K562 (cell line): ENCODE data around the gene MAP4. TPM values are rescaled to one million over a fixed set of nuclear protein-coding genes. Genes with fewer than 3 reads are reported as not detected.
A peak's percentile ranks its signal among the peaks of the same experiment; 100 is the strongest.

Source experiments
- ATAC-seq: fragments of 200-7000 bp; cut with Tn5 transposase; 3 replicates; pipeline ENCODE4 v1.9.1; 2020; ENCODE audit warnings: moderate library complexity
- BruUV-seq: library from RNA; stranded (reverse); fragments of 400-500 nt; replicated peaks from 2 replicates; lab custom pipeline; 2021; lab: Mats Ljungman, UMichigan
- CTCF ChIA-PET: fragments of 300-600 bp; formaldehyde crosslinking; extraction: SDS; loops from one replicate; lab custom pipeline; 2021; ENCODE audit warnings: low intra/inter-chr PET ratio; lab: Yijun Ruan, JAX
- POLR2A ChIA-PET: fragments of 300-600, 350-650 bp; sonication (Branson Sonifier 250); formaldehyde crosslinking; extraction: SDS; loops from one replicate; lab custom pipeline; 2021; ENCODE audit warnings: antibody characterized with exemption, inconsistent platforms; lab: Yijun Ruan, JAX
- DNase-seq, 4 experiments: peaks; one replicate each; pipeline versions ENCODE4 v3.0.0 to v3.0.0-alpha.2; 2011 to 2018; ENCODE audit warnings: low spot score in 3 of 4, mixed read lengths in 3 of 4; ENCODE audit errors: extremely low read depth in 1 of 4
- FAIRE-seq: peaks from 2 replicates; lab custom pipeline; 2011; peaks lifted over from hg19 to GRCh38; lab: Jason Lieb, UNC
- H2AFZ ChIP-seq: 2 replicates; pipeline ENCODE4 v1.6.0; 2011; ENCODE audit warnings: low read depth, low read length, control low read depth, inconsistent platforms
- H3K27ac ChIP-seq: fragments of 200-600 bp; 3 replicates; pipeline ENCODE4 v1.8.0; 2011; ENCODE audit warnings: low read depth, mild to moderate bottlenecking, control low read depth, inconsistent platforms, low read length, moderate library complexity, mixed read lengths; ENCODE audit errors: extremely low read depth
- H3K27me3 ChIP-seq, 2 experiments: fragments of 300-600 bp in 1 of 2; 2 replicates in 1 of 2; 3 replicates in 1 of 2; pipeline versions ENCODE4 v1.6.0 to v1.8.0; 2011; ENCODE audit warnings: inconsistent platforms in 2 of 2, low read length in 2 of 2, mild to moderate bottlenecking in 1 of 2, mixed read lengths in 1 of 2, moderate library complexity in 1 of 2; ENCODE audit not compliant: control insufficient read depth in 2 of 2, insufficient read depth in 2 of 2
- H3K36me3 ChIP-seq: fragments of 300-600 bp; 3 replicates; pipeline ENCODE4 v1.8.0; 2011; ENCODE audit warnings: mild to moderate bottlenecking, low read length, inconsistent platforms; ENCODE audit not compliant: control insufficient read depth, insufficient read depth
- H3K4me1 ChIP-seq, 2 experiments: fragments of 200-600 bp in 1 of 2; replicated peaks in 1 of 2; 2 replicates in 1 of 2; 3 replicates in 1 of 2; pipeline versions ENCODE4 v1.5.1 to v1.8.0; 2011; ENCODE audit warnings: inconsistent platforms in 2 of 2, low read length in 2 of 2, mild to moderate bottlenecking in 1 of 2, mixed read lengths in 1 of 2, moderate library complexity in 1 of 2; ENCODE audit not compliant: control insufficient read depth in 2 of 2, insufficient read depth in 2 of 2
- H3K4me2 ChIP-seq: 2 replicates; pipeline ENCODE4 v1.6.1; 2011; ENCODE audit warnings: low read length, control low read depth, inconsistent platforms, mixed read lengths; ENCODE audit not compliant: insufficient read depth
- H3K4me3 ChIP-seq: fragments of 200-600 bp; sonication (generic), shearing (Covaris generic); 2 replicates; pipeline ENCODE4 v1.5.1; 2016; ENCODE audit warnings: control low read depth, inconsistent platforms
- H3K79me2 ChIP-seq: fragments of 200-600 bp; 3 replicates; pipeline ENCODE4 v1.8.0; 2011; ENCODE audit warnings: low read length, inconsistent platforms; ENCODE audit not compliant: control insufficient read depth, insufficient read depth
- H3K9ac ChIP-seq, 2 experiments: 2 replicates each; pipeline versions ENCODE4 v1.6.0 to v1.6.1; 2011; ENCODE audit warnings: low read depth in 2 of 2, low read length in 2 of 2, control low read depth in 1 of 2, inconsistent platforms in 1 of 2, mild to moderate bottlenecking in 1 of 2, mixed read lengths in 1 of 2; ENCODE audit not compliant: insufficient read depth in 1 of 2
- H3K9me1 ChIP-seq: one replicate; pipeline ENCODE4 v1.6.0; 2011; ENCODE audit warnings: inconsistent platforms, mild to moderate bottlenecking, low read length, moderate library complexity; ENCODE audit not compliant: control insufficient read depth, insufficient read depth
- H3K9me3 ChIP-seq: replicated peaks from 2 replicates; pipeline ENCODE4 v1.5.1; 2011; ENCODE audit warnings: low read depth, low read length, inconsistent platforms; ENCODE audit not compliant: control insufficient read depth, insufficient read depth
- H4K20me1 ChIP-seq: replicated peaks from 2 replicates; pipeline ENCODE4 v1.6.1; 2011; ENCODE audit warnings: low read length, inconsistent platforms, mixed read lengths; ENCODE audit not compliant: control insufficient read depth, insufficient read depth
- CEBPB ChIP-seq: fragments of 450-650 bp; IDR thresholded peaks from 2 replicates; pipeline ENCODE4 v1.6.1; 2016; ENCODE audit warnings: missing genetic modification characterization, missing compliant biosample characterization
- CEBPG ChIP-seq, 3 experiments: fragments of 200-800 bp in 1 of 3; sonication (Bioruptor generic) in 1 of 3; sonication (generic) in 1 of 3; formaldehyde crosslinking in 1 of 3; IDR thresholded peaks in 2 of 3; conservative IDR thresholded peaks in 1 of 3; 2 replicates each; pipeline versions ENCODE4 v1.6.1 to v1.8.0; 2016 to 2022; ENCODE audit warnings: missing compliant biosample characterization in 2 of 3, missing genetic modification characterization in 2 of 3, mild to moderate bottlenecking in 1 of 3, missing genetic modification reagents in 1 of 3
- NFXL1 ChIP-seq: fragments of 450-650 bp; formaldehyde crosslinking; IDR thresholded peaks from 2 replicates; pipeline ENCODE4 v1.4.0; 2021; ENCODE audit warnings: mild to moderate bottlenecking
- RBM22 ChIP-seq: fragments of 200-400 bp; formaldehyde crosslinking; IDR thresholded peaks from 2 replicates; pipeline ENCODE4 v1.6.1; 2018; ENCODE audit warnings: low read length, low read depth; ENCODE audit not compliant: poor library complexity, severe bottlenecking
- ZNF445 ChIP-seq: fragments of 250-450 bp; sonication (Bioruptor Pico); IDR thresholded peaks from 2 replicates; pipeline ENCODE4 v1.4.0; 2020; ENCODE audit warnings: low read depth, mild to moderate bottlenecking, moderate library complexity
- WGBS: fragments of 100-300 bp; shearing (Covaris generic); methylation state at CpG from one replicate; pipeline ENCODE4 v1.1.6; 2016; ENCODE audit warnings: low coverage, mixed read lengths; ENCODE audit not compliant: insufficient coverage; ENCODE audit errors: missing lambda C conversion rate; 5-methylcytosine and 5-hydroxymethylcytosine counted together
- in situ Hi-C: fragments of 300-500 bp; cut with MboI; formaldehyde crosslinking; loops from 4 replicates; pipeline ENCODE4 v1.15.0; 2018; ENCODE audit warnings: inconsistent platforms, mixed read lengths
- intact Hi-C: fragments of 100-400 bp; cut with micrococcal nuclease; formaldehyde crosslinking; loops from 2 replicates; pipeline ENCODE4 v1.14.2; 2022
- polyA plus RNA-seq, 8 experiments: library from polyadenylated mRNA; depleted of rRNA in 4 of 8; stranded (reverse) in 5 of 8; unstranded in 3 of 8; fragments of >200 nt; fragmentation: Nextera tagmentation in 2 of 8; fragmentation: Illumina TruSeq in 1 of 8; extraction: Ambion mirVana in 2 of 8; extraction: Trizol in 1 of 8; gene quantifications; 2 replicates each; pipeline versions ENCODE4 v1.2.1 to v1.2.3, GENCODE V29; 2011 to 2014; ENCODE audit warnings: inconsistent platforms in 1 of 8, missing spikeins in 1 of 8
- total RNA-seq, 7 experiments: library from RNA; depleted of rRNA in 6 of 7; stranded (reverse); fragments of >200 nt in 6 of 7; fragmentation: Illumina TruSeq in 2 of 7; extraction: Trizol in 2 of 7; gene quantifications; 2 replicates each; pipeline versions ENCODE4 v1.2.1 to v1.2.3, GENCODE V29; 2011 to 2021; ENCODE audit warnings: low replicate concordance in 1 of 7

The MAP4 gene
- total and polyA plus RNA-seq, 9 of the 15 experiments (the other 6 are each of a cell fraction or from before 2014, with no cell fraction given), result 13.3 to 141 (median 36.8) TPM

DNA sequence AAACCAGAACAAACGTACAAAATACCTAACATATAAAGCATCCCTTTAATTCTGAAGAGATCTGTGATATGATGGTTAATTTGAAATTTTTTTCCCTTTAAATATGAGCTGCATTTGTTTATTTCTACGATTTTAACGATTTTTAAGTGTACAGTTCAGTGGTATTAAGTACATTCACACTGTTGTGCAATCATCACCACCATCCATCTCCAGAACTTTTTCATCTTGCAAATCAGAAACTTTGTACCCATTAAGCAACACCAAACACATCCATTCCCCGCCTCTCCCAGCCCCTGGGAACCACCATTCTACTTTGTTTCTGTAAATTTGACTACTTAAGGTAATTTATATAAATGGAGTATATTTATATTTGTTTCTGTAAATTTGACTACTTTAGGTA lies 51.5 kb downstream of the MAP4 start:
- H3K36me3 ChIP-seq, result no peaks in the 10 kb centered on the region; the same call in 2 of the 3 replicates
- H3K4me3 ChIP-seq, result no peak overlapping the region
- H3K9ac ChIP-seq, result no peak overlapping the region
- H3K4me1 ChIP-seq, result peaks cover 14 to 28% of the 10 kb centered on the region in 2 experiments
- H2AFZ ChIP-seq, result no peak overlapping the region
- no peaks in the 10 kb centered on the region; the same call in 2 of the 3 replicates for H3K79me2 ChIP-seq
- H3K9me3 ChIP-seq, result no peaks in the 10 kb centered on the region
- no peak for FAIRE-seq
- no peak overlapping the region for H3K27ac ChIP-seq
- TF ChIP-seq CEBPG (CRISPR knock-in tag; IDR thresholded peaks at IDR 0.05) (no peak), CEBPG (tag; conservative IDR thresholded peaks at IDR 0.05 in 1 of 2, IDR thresholded peaks at IDR 0.05 in 1 of 2) (peak; percentile 67 to 84; a peak in 3 of 4 replicates), ZNF445 (no peak), RBM22 (peak; percentile 47), NFXL1 (no peak), CEBPB (tag) (peak; percentile 90)
- no peak overlapping the region for H3K4me2 ChIP-seq
- 61% methylated on average over 4 of the region's 4 CpGs for WGBS
- ChIA-PET CTCF (no interaction called here), POLR2A (no interaction called here)
- no peaks in the 10 kb centered on the region for H4K20me1 ChIP-seq
- no peak for ATAC-seq
- BruUV-seq, result no TSS peak
- in situ Hi-C loops (no loop called here), intact Hi-C loops (no loop called here)
- DNase-seq, result no peak
- no peaks in the 10 kb centered on the region for H3K27me3 ChIP-seq
- H3K9me1 ChIP-seq, result no peaks in the 10 kb centered on the region
